GM04503 (cell line): ENCODE data around the gene COLEC11.

ENCODE experiments used
- DNase-seq: peaks from one replicate; pipeline ENCODE4 v3.0.0-alpha.2; 2012; ENCODE audit warnings: low read depth

The COLEC11 gene

DNA sequence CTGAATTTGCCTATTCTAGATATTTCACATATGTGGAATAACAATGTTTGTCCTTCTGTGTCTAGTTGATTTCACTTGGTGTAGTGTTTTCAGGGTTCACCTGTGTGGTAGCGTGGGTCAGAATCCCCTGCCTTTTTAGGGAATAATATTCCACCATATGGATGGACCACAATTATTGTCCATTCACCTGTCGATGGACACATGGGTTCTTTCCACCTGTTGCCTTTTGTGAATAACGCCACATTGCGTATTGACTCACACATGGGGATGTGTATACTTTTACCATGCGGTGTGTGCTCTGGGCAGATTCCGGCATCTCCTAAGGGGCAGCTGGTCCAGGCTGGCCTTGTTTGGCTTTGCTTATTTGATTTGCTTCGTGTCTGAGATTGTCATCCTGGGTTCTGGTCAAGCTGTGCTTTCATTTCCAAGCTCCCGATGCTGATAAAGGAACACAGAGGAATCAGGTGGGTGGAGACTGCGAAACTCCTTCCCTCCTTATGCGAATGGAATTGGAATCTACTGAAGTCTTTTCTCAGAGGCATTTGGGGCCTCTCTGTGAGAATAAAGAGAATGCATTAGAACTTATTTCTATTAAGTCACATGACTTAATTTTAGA lies 44.2 kb downstream of the COLEC11 start:
- no peak for DNase-seq

DNA sequence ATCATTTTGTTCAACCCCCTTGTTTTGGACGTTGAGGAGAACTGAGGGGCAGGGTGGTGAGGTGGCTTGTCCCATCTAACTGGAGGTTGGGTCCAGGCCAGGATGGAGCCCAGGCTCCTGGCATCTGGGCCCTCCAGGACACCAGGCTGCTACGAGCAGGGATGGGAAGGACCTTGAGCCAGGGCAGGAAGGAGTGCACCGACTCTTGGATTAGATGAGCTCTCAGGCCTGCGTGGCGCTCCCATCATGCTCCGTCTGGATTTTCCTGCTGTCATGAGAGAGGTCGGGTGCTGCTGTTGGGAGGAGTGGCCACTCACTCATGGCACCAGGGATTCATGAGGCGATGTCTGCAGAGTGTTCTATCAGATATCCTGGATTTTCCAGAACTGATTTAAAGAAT lies 44.7 kb downstream of the COLEC11 start:
- DNase-seq: no peak

DNA sequence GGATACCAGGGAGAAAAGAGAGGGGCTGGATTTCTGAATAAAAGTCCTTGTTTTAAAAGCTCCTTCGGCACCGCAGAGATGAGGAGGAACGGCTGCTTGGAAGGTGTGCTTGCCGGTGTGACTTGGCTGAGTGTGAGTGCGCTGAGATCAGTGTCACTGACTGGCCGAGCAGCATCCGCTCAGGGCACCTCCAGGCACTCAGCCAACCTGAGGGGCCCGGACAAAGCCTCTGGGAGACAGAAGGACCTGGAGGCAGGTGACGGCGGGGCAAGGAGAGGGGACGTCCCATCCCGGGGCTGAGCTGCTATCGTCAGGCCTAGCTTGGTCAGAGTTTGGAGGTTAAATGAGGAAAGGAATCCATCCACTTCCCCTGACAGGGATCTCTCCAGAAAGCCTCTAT lies 46.3 kb downstream of the COLEC11 start:
- no peak for DNase-seq

DNA sequence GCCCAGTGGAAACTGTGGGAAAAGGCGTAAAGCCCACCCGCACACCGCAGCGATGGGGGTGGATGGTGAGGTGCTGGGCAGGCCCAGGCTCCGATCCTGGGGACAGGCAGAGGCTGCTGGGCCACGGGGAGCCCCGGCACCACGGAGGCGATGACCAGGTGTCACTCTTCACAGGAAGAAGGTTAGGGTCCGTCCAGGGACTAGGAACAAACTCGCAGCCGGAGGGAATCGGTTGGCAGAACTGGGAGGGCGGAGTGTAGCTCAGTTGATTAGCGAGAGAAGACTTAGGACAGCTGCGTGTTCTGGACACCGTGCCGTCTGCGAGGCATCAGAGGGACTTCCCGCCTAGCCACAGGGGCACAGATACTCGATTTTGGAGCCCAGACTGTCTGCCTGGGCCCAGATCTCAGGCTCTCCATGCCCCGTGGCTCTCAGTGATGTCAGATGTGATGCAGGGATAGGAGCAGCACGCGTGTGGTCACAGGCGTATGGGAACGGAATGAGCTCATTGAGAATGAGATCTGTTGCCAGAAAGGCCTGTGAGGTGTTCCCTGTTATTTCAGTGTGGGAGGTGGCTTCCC lies 47.0 kb downstream of the COLEC11 start:
- no peak for DNase-seq

DNA sequence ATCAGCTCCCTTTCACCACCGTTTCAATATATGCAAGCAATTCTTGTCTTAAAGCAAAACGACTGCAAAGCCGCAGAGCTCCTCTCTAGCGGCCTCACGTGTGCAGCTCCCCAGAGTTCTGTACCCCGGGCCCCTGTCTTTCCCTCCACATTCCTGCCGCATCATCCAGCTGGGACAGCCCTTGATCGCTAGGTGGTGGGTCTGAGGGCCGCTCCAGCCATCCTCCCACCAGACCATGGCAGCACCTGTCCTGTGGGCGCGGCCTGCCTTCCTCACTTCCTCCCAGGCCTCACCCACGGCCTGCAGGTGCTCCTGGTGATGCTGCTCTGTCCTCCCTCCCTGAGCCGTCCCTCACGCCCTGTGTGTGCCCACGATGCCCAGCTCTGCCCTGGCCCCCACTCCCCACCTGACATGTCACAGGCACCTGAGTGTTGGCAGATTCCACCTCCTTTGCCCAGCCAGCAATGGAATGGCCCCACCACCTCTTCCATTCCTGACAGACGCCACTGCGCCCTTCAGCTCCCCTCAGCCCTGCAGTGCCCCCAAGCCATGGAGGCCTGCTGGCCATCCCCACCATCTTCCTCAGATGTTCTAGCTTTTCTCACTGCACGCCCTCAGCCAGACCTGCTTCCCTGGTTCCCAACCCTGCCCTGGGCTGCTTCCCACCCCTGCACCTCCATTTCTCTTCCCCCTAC lies 47.8 kb downstream of the COLEC11 start:
- DNase-seq: no peak

DNA sequence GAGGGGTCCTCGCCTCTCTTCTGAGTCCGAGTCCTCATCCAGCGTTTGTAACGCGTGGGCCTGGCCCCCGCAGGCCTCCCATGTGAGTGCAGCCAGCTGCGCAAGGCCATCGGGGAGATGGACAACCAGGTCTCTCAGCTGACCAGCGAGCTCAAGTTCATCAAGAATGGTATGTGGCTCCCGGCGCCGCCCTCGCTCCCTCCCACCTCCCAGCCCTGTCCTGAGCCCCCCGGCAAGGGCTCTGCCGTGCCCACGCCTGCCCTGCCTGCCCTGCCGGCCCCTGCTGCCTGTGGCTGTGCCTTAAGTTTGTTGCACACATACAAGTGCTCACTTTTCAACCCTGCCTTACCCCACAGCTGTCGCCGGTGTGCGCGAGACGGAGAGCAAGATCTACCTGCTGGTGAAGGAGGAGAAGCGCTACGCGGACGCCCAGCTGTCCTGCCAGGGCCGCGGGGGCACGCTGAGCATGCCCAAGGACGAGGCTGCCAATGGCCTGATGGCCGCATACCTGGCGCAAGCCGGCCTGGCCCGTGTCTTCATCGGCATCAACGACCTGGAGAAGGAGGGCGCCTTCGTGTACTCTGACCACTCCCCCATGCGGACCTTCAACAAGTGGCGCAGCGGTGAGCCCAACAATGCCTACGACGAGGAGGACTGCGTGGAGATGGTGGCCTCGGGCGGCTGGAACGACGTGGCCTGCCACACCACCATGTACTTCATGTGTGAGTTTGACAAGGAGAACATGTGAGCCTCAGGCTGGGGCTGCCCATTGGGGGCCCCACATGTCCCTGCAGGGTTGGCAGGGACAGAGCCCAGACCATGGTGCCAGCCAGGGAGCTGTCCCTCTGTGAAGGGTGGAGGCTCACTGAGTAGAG lies 48.7 kb downstream of the COLEC11 start:
- no peak for DNase-seq

DNA sequence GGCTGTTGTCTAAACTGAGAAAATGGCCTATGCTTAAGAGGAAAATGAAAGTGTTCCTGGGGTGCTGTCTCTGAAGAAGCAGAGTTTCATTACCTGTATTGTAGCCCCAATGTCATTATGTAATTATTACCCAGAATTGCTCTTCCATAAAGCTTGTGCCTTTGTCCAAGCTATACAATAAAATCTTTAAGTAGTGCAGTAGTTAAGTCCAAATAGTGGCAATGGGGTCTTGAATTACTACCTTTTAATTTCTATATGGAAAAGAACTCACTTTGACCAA lies 49.3 kb downstream of the COLEC11 start:
- no peak for DNase-seq

DNA sequence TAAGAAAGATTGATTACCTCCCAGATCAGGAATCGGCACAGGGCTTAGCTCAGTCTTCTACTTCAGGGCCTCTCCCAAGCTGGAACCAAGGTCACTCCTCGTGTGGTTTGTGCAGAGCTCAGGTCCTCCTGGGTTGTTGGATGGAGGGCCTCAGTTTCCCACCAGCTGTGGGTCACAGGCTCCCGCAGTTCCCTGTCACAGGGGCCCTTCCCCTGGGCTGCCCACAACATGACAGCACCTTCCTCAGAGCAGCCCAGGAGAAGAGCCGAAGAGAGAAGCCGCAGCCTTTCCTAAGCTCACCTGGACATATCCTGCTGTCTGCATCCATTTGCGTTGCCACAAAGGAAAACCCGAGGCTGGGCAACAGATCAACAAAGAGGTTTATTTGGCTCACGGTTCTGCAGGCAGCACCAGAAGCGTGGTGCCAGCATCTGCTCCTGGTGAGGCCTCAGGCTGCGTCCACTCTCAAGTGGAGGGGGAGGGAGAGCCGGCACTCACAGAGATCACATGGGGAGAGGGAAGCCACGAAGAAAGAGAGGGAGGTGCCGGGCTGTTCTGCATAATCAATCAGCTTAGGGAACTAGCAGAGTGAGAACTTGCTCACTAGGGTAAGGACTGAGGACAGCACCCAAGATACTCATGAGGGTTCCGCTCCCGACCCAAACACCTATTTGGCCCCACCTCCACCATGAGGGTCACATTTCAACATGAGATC lies 50.1 kb downstream of the COLEC11 start:
- DNase-seq: no peak

DNA sequence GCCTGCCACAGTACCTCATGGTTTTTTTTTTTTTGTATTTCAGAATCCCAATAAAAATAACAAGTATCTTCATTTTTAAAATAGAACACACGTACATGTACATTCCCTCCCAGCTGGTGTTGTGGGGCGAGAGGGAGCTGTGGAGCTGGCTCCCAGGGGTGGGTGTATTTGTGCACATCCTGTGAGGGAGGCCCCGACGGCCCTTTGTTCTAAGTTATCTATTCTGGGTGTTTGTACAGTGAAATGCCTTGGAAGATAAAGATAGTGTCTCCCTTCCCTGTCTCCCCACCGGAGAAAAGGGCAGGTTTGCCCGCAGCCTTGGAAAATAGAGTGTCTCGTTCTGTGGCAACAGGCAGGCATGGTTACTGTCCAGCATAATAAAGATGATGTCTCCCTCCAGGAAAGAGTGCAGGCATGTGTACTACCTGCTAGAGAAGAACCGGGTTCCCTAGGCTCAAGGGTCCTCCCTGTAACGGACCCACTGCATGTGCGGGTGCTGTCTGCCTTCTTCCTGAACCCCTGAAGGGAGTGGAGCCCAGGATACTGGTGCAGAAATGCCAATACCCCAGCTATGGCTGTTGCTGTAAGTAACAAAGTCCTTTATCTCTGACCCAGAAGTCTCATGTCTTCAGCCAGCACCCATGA lies 51.0 kb downstream of the COLEC11 start:
- no peak for DNase-seq

DNA sequence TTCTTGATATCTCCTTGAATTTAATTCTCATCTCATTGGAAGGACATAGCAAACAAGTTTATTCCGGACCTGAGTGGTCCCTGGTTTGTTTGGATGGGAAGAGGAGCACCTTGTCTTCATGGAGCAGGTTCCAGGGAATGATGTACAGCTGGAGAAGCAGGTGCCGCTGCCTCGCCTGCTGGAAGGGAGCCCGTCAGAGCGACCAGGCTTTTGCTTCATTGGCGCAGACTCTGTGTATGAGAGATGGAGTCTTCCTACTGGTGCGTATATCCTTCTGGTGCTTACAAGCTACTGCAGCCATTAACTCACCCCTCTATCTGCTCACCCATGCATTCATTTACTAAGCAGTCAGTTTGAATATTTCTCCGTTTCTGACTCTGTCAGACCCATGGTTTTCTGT lies 51.5 kb downstream of the COLEC11 start:
- DNase-seq: no peak

DNA sequence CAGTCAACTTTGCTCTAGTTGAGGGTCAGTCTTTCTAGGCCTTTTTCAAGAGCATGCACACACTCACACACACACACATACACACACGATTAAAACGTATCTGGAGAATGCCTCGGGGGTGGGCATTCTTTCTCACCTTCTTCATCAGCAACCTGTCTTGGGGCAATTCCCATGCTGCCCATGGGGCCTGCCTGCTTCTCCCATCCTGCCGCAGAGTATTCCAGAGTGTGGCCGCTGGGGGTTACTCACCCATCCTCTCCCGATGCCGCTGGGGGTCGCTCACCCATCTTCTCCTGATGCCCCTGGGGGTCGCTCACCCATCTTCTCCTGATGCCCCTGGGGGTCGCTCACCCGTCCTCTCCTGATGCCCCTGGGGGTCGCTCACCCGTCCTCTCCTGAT lies 52.3 kb downstream of the COLEC11 start:
- DNase-seq: no peak

DNA sequence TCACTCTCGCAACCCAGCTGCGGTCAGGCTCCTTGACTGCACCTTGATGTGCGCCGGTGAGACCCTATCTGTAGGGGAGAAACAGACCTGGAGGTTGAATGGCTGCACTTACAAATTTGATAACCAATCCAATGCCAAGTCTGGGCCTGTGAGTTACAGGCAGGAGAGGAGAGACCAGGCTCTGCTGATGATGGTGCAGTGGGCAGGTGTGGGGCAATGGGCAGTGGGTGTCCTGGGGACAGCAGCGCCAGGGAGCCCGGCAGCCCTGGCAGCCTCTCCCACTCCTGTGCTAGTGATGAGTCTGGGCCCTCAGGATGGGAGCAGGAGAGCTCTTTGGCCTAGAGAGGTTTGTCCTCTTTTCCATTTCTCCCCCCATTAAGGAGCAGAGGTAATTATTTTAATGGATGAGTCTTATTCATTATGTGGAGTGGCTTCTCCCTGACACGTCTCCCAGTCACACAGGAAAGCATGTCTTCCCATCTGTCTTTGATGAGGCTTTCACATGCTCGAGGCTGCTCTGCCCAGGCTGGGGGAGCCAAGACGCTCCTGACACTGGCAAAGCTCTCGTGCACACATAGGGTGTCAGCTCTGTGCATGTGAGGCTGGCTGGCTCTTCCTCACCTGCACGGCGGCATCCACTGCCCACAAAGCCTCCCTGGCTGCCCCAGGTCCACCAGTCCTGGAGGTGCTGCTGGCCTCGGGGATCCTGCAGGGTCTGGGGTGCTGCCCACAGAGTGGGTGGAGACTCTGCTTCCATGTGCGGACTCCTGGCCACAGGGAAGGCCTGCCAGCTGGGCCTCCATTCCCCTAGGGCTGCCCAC lies 53.1 kb downstream of the COLEC11 start:
- no peak for DNase-seq

DNA sequence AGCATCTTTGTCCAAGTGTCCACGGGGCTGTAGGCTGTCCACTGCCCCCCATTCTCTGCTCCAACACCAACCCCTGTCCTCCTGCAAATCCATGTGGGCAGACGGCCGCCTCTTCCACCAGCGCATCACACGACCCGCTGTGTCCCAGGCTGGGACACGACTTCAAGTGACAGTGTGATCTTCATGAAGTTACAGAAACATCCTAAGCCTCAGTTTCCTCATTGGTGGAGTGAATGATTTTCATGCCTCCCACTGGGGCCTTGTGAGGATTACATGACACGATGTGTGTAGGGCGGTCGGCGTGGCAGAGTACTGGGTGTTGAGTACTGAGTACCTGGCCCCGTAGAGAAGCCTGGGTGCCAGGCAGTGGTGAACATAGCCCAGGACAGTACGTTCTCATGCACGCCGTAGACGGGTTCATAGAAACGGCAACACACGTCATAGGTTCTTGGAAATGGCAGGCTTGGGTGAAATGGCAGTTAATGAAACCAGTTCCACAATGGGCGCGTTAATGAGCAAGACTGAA lies 53.8 kb downstream of the COLEC11 start:
- DNase-seq: no peak

DNA sequence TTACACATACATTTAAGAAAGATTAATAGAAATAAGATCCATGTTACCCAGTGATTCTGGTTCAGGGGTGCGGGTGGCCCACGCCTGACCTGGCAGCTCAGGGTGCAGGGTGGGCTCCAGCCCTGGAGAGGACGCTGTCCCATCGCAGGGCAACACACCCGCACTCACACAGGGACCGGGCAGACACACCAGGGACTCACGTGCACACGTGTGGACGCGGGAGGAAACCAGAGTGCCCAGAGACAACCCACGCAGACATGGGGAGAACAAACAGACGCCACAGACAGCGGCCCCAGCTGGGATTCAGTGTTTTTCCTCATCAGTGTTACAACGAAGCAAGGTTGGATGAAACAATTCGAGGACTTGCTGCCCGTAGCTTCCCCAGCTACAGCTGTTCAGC lies 54.7 kb downstream of the COLEC11 start:
- no peak for DNase-seq

DNA sequence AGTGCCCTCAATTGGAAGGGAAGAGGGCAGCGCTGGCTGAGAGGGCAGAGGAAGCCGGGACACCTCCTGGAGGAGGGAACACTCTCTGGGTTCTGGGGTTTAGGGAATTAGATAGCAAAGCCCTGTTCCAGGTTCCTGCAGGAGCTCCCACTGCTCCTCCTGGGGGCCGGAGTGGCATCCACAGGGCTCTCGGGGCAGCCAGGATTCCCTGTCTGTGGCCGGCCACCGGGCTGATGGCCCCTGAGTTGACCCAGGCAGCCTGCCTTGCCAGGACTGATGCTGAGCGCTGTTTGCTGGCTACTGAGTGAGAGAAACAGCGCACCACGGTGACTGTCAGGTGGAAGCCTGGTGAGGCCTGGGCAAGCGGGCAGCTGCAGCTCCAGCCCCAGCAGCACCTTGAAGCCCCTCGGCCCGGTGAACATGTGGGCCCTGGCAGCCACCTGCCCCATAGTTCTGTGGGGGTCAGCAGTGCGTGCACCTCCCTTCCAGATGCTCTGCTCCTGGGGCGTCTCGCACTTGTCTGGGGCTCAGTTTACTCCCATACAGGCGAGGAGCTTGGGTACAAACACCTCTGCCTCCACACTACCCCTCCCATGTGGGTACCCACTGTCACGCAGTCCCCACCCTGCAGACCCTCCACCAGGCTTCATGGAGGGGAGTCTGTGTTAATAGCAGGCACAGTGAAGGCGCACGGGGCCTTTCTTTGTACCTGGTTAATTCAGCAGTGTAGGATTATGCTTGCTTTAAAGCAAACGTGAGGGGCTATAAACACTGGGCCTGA lies 55.4 kb downstream of the COLEC11 start:
- no peak for DNase-seq

DNA sequence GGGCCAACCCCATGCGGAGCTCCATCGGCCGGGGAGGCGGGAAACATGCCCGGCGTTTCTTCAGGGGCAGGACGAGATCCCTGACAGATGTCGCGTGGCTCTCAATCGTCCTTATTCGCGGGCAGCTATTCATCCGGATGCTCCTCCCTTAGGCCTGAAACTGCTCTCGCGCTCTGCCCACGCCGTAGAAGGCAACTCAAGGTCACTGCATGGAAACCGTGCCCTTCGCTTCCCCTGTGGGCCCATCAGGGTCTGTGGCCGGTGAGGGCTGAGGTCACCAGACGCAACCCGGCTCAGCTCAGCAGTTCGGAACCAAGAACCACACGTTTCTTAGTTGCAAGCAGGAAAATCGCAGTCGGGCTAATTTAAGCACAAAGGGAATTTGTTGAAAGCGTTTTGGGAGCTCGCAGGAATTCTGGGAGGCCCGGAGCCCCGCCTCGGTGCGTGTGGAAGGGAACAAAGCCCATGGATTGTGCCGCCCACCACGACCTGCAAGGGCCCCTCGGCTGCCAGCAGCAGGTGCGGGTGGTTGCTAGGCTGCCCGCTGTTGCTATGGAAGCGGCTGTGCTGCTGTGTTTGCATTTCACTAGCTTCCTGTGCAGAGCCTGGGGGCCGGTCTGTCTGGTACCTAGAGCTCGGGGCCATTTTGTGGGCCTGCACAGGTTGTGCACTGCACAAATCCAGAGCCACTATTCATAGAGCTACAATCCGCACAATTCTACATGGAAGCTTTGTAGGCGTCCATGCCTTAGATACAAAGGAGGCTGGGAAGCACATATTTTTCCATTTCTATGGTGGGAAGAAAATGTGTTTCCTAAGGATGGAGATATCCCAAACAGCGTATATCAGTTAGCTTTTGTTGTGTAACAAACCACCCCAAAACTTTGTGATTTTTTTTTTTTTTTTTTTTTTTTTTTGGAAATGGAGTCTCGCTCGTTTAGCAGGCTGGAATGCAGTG lies 57.1 kb downstream of the COLEC11 start:
- DNase-seq: no peak

DNA sequence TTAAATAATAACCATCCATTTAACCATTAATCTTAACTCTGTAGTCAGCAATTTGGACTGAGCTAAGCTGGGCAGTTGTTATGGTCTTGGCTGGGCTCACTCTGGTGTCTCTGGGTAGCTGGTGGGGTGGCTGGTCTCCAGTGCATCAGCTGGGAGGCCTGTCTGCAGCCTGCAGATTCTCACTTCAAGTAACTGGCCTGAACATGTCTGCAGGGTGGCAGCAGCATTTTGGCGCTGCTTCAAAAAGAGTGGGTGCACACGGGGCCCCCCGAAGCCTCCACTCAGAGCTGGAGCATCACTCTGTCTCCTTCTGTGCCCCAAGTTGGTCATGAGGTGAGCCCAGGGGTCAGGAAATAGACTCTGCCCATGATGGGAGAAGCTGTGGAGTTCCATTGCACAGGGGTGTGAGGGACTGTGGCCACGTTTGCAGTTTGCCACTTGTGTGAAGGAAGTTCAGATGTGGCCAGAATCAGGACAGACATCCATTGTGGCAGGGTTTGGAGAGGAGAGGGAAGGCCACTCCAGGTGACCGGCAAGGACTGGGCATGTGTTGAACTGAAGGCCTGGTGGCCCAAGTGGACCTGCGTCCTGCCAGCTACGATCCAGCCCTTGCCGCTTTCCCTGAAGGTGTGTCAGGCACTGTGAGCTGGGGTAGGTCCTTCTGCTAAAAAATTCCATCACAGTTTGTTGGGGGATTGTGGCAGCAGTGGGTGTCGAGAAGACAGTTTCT lies 58.1 kb downstream of the COLEC11 start:
- DNase-seq: no peak

DNA sequence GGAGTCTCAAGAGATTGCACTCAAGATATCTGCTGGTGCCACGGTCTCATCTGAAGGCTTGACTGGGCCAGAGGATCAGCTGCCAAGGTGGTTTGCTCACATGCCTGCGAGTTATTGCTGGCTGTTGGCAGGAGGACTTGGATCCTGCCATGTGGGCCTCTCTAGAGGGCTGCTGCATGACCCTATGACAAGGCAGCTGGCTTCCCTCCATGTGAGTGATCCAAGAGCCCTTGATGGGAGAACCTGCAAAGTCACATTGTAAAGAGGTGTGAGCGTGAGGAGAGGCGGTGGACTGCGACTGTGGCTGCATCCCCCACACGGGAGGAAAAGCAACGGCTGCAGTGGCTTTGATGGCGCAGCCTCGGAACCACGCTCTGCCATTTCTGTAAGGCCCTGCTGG lies 59.1 kb downstream of the COLEC11 start:
- DNase-seq: no peak
